GM18499 (cell line): ENCODE results near the gene KRTAP10-1.

Experiments used
- ATAC-seq: cut with Tn5 transposase; IDR thresholded peaks from one replicate; pipeline ENCODE4 v1.9.1; 2021; ENCODE audit warnings: moderate number of reproducible peaks; ENCODE audit not compliant: insufficient read depth, unreplicated experiment

The KRTAP10-1 gene

GRCh38 chr21:44530221-44530902 lies 9.6 kb downstream of the KRTAP10-1 start:
- no peak for ATAC-seq

GRCh38 chr21:44529503-44530125 lies 10.4 kb downstream of the KRTAP10-1 start:
- ATAC-seq, result no peak

DNA sequence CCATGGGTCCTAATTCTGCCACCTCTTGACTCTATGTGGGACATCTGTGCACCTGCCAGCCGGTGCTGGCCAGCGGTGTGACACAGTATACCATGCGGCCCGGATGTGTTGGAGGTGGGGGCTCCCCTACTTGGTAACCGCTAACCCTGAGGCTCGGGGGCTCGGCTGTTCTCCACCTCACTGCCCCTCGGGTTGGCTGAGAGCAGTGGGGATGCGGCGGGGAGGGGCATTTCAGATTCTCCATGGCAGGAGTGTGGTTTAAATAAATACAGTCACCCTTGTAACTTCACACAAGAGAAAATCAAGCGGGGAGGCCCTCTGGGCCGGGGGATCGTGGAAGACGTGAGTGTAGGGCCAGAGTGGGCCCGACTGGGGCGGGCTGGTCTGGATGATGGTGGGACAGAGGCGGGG lies 11.0 kb downstream of the KRTAP10-1 start:
- ATAC-seq, result no peak

DNA sequence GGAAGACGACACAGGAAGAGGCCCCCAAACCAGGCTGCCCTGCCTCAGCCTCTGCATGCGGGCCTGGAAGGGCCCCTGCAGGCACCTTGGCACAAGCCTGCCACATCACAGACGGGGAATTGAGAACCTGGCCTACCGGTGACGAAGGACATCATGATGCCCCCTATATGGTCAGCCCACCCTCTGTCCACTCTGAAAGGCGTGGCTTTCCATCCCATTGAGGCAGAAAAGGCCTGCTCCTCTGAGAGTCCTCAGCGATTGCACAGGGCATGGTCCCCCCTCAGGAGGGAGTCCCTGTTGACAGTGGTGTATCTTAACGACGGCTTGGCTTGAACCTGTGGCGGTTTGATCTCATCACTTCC lies 11.4 kb downstream of the KRTAP10-1 start:
- no peak for ATAC-seq

GRCh38 chr21:44527983-44528633 lies 11.9 kb downstream of the KRTAP10-1 start:
- no peak for ATAC-seq

DNA sequence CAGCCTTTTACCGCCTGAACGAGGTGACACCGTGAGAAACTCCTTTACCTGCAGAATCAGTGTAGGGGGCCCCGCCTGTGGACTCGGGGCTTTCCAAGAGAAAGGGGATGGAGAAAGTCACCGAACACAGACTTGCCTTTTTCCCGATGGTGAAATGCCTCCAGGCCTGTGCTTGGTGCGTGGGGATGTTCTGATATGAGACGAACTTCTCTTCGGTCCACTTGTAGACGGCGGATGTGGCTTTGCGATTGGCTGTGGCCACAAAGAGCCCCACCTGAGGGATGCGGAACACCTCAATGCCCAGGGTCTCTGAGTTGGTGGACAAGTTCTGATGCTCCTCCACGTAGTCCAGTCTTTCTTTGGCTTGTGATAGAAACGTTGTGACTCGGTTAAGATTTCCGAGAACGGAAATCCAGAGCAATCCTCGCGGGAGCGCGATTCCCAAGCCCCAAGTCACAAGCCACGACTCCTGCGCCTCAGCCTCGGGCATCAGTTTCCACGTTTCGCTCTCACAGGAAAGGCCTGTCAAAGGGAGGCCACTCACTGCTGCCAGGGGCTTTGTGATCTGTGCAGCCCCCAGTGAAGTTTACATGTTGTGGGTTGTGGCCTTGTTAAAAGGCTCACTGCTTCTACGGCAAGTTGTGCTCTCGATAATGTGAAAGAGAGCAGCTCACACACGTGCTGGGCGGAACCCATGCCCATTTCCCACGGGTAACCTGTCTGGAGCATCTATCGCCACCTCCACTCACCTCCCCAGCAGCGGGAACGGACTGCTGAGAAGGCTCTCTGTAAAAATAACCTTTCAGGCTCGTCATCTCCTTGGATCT lies 12.6 kb downstream of the KRTAP10-1 start:
- ATAC-seq, result no peak

GRCh38 chr21:44526096-44526997 lies 13.6 kb downstream of the KRTAP10-1 start:
- no peak for ATAC-seq

DNA sequence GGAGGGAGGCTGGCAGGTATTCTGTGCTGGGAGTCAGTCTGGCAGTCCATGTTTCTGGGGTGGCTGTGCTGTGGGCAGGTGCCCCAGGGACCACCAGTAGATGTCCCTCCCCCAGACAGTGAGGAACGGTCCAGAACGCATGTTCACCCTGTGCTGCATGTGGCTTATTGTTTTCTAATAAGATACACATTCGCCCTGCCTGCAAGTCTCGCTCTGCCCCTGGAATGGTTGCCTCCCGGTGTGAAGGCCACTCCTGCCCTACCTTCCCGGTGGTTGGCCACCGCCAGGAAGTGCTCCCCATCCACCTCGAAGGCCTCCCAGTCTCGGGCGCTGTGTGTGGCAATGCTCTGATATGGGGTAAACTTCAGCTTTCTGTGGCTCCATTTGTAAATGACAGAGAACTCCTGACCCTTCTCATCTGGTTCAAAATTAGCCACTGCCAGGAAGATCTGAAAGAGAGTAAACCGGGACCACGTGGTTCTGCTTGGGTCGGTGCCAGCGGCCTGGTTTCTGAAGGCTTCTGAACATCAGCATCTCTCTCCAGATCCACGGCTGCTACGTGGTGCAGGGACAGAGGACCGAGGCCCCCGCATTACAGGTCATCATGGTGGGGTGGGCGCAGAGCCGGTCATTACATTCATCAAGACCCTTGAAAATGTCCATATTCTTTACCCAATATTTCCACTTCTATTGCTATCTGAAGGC lies 14.5 kb downstream of the KRTAP10-1 start:
- ATAC-seq, result no peak

DNA sequence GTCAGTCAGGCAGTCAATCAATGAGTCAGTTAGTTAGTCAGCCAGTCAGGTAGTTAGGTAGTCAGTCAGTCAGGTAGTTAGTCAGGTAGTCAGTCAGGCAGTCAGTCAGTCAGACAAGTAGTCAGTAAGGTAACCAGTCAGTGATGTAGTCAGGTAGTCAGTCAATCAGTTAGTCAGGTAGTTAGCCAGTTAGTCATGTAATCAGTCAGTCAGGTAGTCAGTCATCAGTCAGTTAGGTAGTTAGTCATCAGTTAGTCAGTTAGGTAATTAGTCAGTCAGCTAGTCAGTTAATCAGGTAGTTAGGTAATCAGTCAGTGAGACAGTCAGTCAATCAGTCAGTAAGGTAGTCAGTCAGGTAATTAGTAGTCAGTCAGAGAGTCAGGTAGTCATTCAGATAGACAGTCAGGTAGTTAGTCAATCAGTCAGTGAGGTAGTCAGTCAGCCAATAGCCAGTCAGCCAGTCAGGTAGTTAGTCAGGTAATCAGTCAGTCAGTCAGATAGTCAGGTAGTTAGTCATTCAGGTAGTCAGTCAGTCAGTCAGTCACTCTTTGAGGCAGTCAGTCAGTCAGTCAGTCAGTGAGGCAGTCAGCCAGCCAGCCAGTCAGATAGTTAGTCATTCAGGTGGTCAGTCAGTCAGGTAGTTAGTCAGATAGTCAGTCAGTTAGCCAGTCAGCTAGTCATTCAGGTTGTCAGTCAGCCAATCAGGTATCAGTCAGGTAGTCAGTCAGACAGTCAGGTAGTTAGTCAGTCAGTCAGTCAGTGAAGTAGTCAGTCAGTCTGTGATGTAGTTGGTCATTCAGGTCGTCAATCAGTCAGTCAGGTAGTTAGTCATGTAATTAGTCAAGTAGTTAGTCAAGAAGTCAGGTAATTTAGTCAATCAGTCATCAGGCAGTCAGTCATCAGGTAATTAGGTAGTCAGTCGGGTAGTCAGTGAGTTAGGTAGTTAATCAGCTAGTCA lies 15.3 kb downstream of the KRTAP10-1 start:
- ATAC-seq, result no peak

GRCh38 chr21:44523567-44524413 lies 16.2 kb downstream of the KRTAP10-1 start:
- ATAC-seq, result no peak

DNA sequence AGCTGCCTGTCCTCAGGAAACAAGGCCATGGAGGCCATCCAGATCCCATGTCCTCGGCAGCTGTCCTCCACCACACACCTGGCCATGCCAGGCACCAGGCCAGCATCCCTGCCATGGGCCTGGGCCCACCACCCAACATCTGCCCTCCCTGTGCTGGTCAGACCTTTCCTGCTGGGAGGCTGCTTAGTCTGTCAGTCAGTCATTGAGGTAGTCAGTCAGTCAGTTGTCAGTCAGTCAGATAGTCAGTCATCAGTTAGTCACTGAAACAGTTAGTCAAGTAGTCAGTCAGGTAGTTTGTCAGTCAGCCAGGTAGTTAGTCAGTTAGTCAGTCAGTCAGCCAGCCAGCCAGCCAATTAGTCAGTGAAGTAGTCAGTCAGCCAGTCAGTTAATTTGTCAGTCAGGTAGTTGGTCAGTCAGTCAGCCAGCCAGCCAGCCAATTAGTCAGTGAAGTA lies 17.2 kb downstream of the KRTAP10-1 start:
- no peak for ATAC-seq

GRCh38 chr21:44521928-44522752 lies 17.9 kb downstream of the KRTAP10-1 start:
- no peak for ATAC-seq

GRCh38 chr21:44521301-44521927 lies 18.6 kb downstream of the KRTAP10-1 start:
- ATAC-seq, result no peak

- no peak for ATAC-seq
These were observed 19.4 kb downstream of the KRTAP10-1 start for GRCh38 chr21:44520326-44521300.
